CD14-positive monocyte (primary cell): Measurements from ENCODE around the gene SRSF4. TPM values are rescaled to one million over a fixed set of nuclear protein-coding genes. Genes with fewer than 3 reads are reported as not detected.

Experiments
- DNase-seq, 3 donors: peaks; one replicate each; pipeline ENCODE4 v3.0.0-alpha.2; 2011 to 2022
- H2AFZ ChIP-seq: 2 replicates; pipeline ENCODE4 v1.6.0; 2012; ENCODE audit warnings: mild to moderate bottlenecking, low read depth, low read length, inconsistent platforms; ENCODE audit not compliant: insufficient read depth, poor library complexity, severe bottlenecking
- H3K27ac ChIP-seq, 2 donors: 1 replicate in 1 of 2; 2 replicates in 1 of 2; pipeline ENCODE4 v1.5.1; 2012 to 2013; ENCODE audit warnings: low read length in 2 of 2, control low read depth in 1 of 2, inconsistent platforms in 1 of 2, low read depth in 1 of 2, mild to moderate bottlenecking in 1 of 2
- H3K27me3 ChIP-seq, 2 donors: one replicate each; pipeline versions ENCODE4 v1.6.0 to v1.6.1; 2011 to 2013; ENCODE audit warnings: low read length in 2 of 2; ENCODE audit not compliant: control insufficient read depth in 2 of 2, insufficient read depth in 2 of 2
- H3K36me3 ChIP-seq, 2 donors: replicated peaks in 1 of 2; 1 replicate in 1 of 2; 2 replicates in 1 of 2; pipeline versions ENCODE4 v1.5.1 to v1.6.1; 2012 to 2013; ENCODE audit warnings: low read length in 2 of 2, control low read depth in 1 of 2, inconsistent platforms in 1 of 2, mild to moderate bottlenecking in 1 of 2; ENCODE audit not compliant: insufficient read depth in 2 of 2, control insufficient read depth in 1 of 2
- H3K4me1 ChIP-seq, 2 donors: 1 replicate in 1 of 2; 2 replicates in 1 of 2; pipeline versions ENCODE4 v1.5.1 to v1.6.1; 2012 to 2013; ENCODE audit warnings: low read length in 2 of 2, control low read depth in 1 of 2, inconsistent platforms in 1 of 2, mild to moderate bottlenecking in 1 of 2, moderate library complexity in 1 of 2; ENCODE audit not compliant: insufficient read depth in 2 of 2, control insufficient read depth in 1 of 2
- H3K4me2 ChIP-seq: replicated peaks from 2 replicates; pipeline ENCODE3; 2012; ENCODE audit warnings: low read length, moderate library complexity, mild to moderate bottlenecking; ENCODE audit not compliant: poor library complexity, severe bottlenecking; ENCODE audit errors: extremely low read depth
- H3K4me3 ChIP-seq, 3 experiments: fragments of 200-600 bp in 1 of 3; sonication (generic) in 1 of 3; replicated peaks in 1 of 3; 1 replicate in 2 of 3; 2 replicates in 1 of 3; pipeline ENCODE4 v1.5.1; 2011 to 2013; ENCODE audit warnings: low read length in 3 of 3, mild to moderate bottlenecking in 3 of 3, control low read depth in 2 of 3, low read depth in 2 of 3, inconsistent platforms in 1 of 3, moderate library complexity in 1 of 3
- H3K79me2 ChIP-seq: 2 replicates; pipeline ENCODE4 v1.6.0; 2012; ENCODE audit warnings: mild to moderate bottlenecking, control low read depth, inconsistent platforms, low read length, moderate library complexity; ENCODE audit not compliant: insufficient read depth
- H3K9ac ChIP-seq: 2 replicates; pipeline ENCODE4 v1.6.0; 2017; ENCODE audit warnings: low read length, mild to moderate bottlenecking; ENCODE audit not compliant: insufficient read depth, poor library complexity, severe bottlenecking
- H3K9me3 ChIP-seq, 2 donors: replicated peaks in 1 of 2; 1 replicate in 1 of 2; 2 replicates in 1 of 2; pipeline versions ENCODE4 v1.5.1 to v1.6.1; 2012 to 2013; ENCODE audit warnings: low read length in 2 of 2, control low read depth in 1 of 2; ENCODE audit not compliant: control insufficient read depth in 1 of 2, insufficient read depth in 1 of 2
- H4K20me1 ChIP-seq: 2 replicates; pipeline ENCODE4 v1.6.0; 2012; ENCODE audit warnings: mild to moderate bottlenecking, low read length, control low read depth, moderate library complexity; ENCODE audit not compliant: insufficient read depth
- H3K27ac Mint-ChIP-seq, 7 donors: one replicate each; pipeline ENCODE4 v1.8.0; 2020; ENCODE audit warnings: mild to moderate bottlenecking in 7 of 7, mixed read lengths in 7 of 7, moderate library complexity in 6 of 7, inconsistent platforms in 2 of 7
- H3K27me3 Mint-ChIP-seq, 3 donors: one replicate each; pipeline ENCODE4 v1.8.0; 2021 to 2022; ENCODE audit warnings: low read depth in 3 of 3, mild to moderate bottlenecking in 3 of 3, mixed read lengths in 3 of 3, moderate library complexity in 3 of 3, inconsistent platforms in 1 of 3
- H3K36me3 Mint-ChIP-seq, 2 donors: one replicate each; pipeline ENCODE4 v1.8.0; 2020; ENCODE audit warnings: mixed read lengths in 2 of 2, inconsistent platforms in 1 of 2, mild to moderate bottlenecking in 1 of 2
- H3K4me1 Mint-ChIP-seq: one replicate; pipeline ENCODE4 v1.8.0; 2020; ENCODE audit warnings: mild to moderate bottlenecking, mixed read lengths
- H3K4me3 Mint-ChIP-seq, 2 donors: one replicate each; pipeline ENCODE4 v1.8.0; 2020; ENCODE audit warnings: mild to moderate bottlenecking in 2 of 2, mixed read lengths in 2 of 2, moderate library complexity in 1 of 2
- H3K9me3 Mint-ChIP-seq, 7 donors: one replicate each; pipeline ENCODE4 v1.8.0; 2020 to 2022; ENCODE audit warnings: mixed read lengths in 7 of 7, mild to moderate bottlenecking in 6 of 7, moderate library complexity in 6 of 7, inconsistent platforms in 2 of 7
- CTCF ChIP-seq: fragments of 200-600 bp; IDR thresholded peaks from one replicate; pipeline ENCODE4 v1.8.0; 2022; ENCODE audit warnings: antibody characterized with exemption, mild to moderate bottlenecking
- WGBS: methylation state at CpG from one replicate; pipeline ENCODE4 v1.1.5; 2013; ENCODE audit warnings: missing lambda C conversion rate; ENCODE audit not compliant: insufficient coverage; 5-methylcytosine and 5-hydroxymethylcytosine counted together
- intact Hi-C, 2 donors: fragments of 100-400 bp; cut with micrococcal nuclease; formaldehyde crosslinking; loops; one replicate each; pipeline versions ENCODE4 v1.15.0 to v1.15.1; 2023
- polyA plus RNA-seq, 3 donors: library from polyadenylated mRNA; depleted of rRNA in 1 of 3; unstranded in 2 of 3; stranded (reverse) in 1 of 3; fragments of 300-500 nt in 2 of 3; fragments of >200 nt in 1 of 3; fragmentation: Illumina TruSeq in 2 of 3; gene quantifications; 1 replicate in 2 of 3; 2 replicates in 1 of 3; pipeline ENCODE4 v1.2.3, GENCODE V29; 2012 to 2021

The SRSF4 gene
- polyA plus RNA-seq, 3 donors, result 38.4 to 66.8 (median 55.5) TPM

DNA sequence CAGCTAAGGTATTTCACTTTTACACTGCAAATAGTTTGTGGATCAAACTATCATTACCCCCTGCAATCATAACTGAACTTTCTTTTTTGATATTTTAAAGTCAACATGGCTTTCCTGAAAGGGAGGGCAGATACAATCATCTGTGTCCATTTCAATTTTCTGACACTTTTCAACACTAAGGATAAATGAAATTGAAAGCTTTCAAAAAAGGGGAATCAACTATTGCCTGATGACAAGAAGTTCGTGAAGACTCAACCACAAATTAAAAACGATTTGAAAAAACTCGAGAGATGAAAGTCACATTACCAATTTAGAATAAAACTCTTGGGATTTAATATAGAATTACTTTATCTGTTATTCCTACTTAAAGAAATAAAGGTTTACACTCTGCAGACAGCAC, 11.7 kb downstream of the SRSF4 start:
- no CpG with 5 or more reads among the region's 3 CpGs for WGBS
- Mint-ChIP-seq H3K27ac (peak overlapping the region in 5 of 7 donors; percentile 14 to 91 (median 40)), H3K9me3 (no peaks in the 10 kb centered on the region), H3K4me1 (peaks cover 29% of the 10 kb centered on the region), H3K27me3 (no peaks in the 10 kb centered on the region), H3K4me3 (peak overlapping the region in 1 of 2 donors; percentile 4), H3K36me3 (peaks cover 39 to 61% of the 10 kb centered on the region in 2 donors)
- Histone ChIP-seq H4K20me1 (peaks cover 100% of the 10 kb centered on the region), H3K36me3 (peaks cover 37 to 72% of the 10 kb centered on the region in 2 donors), H3K4me1 (peaks cover 6 to 15% of the 10 kb centered on the region in 2 donors), H3K9ac (peak overlapping the region; percentile 22), H3K27me3 (no peaks in the 10 kb centered on the region), H3K79me2 (peaks cover 100% of the 10 kb centered on the region), H3K4me2 (peak overlapping the region; percentile 30), H3K9me3 (no peaks in the 10 kb centered on the region), H3K27ac (peak overlapping the region in 1 of 2 donors; percentile 55), H2AFZ (no peak overlapping the region), H3K4me3 (no peak overlapping the region)
- no peak for TF ChIP-seq CTCF
- intact Hi-C loops, result no loop called here
- no peak for DNase-seq

DNA sequence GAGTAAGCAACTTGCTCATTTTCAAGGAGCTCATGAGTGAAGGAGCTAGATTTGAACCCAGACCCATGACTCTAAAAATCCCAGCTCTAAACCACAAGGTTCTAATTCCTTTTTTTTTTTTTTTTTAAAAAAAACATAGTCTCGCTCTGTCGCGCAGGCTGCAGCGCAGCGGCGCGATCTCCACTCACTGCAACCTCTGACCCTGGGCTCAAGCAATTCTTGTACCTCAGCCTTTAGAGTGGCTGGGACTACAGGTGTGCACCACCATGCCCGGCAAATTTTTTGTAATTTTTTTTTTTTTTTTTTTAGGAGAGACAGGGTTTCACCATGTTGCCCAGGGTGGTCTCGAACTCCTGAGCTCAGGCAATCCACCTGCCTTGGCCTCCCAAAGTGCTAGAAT, 13.8 kb downstream of the SRSF4 start:
- intact Hi-C loops, result no loop called here
- Histone ChIP-seq H4K20me1 (peaks cover 100% of the 10 kb centered on the region), H3K9ac (no peak overlapping the region), H3K36me3 (peaks cover 48 to 93% of the 10 kb centered on the region in 2 donors), H3K79me2 (peaks cover 100% of the 10 kb centered on the region), H3K4me2 (no peak overlapping the region), H3K9me3 (no peaks in the 10 kb centered on the region), H3K4me1 (peaks cover 6 to 15% of the 10 kb centered on the region in 2 donors), H3K27me3 (no peaks in the 10 kb centered on the region), H3K27ac (no peak overlapping the region), H2AFZ (no peak overlapping the region), H3K4me3 (no peak overlapping the region)
- Mint-ChIP-seq H3K9me3 (no peaks in the 10 kb centered on the region), H3K4me1 (peaks cover 29% of the 10 kb centered on the region), H3K4me3 (no peak overlapping the region), H3K27ac (no peak overlapping the region), H3K36me3 (peaks cover 51 to 77% of the 10 kb centered on the region in 2 donors), H3K27me3 (no peaks in the 10 kb centered on the region)
- WGBS, result 97% methylated on average over 7 of the region's 9 CpGs
- TF ChIP-seq CTCF, result no peak
- DNase-seq, result no peak
